ENCODE measurements around the gene BCAM. TPM values are rescaled to one million over a fixed set of nuclear protein-coding genes. Genes with fewer than 3 reads are reported as not detected.

BCAM gene
- total and polyA plus RNA-seq, 10 of the 15 experiments (the other 5 are each of a cell fraction or from before 2014, with no cell fraction given): 0.10 to 0.64 TPM; not detected in 8

DNA sequence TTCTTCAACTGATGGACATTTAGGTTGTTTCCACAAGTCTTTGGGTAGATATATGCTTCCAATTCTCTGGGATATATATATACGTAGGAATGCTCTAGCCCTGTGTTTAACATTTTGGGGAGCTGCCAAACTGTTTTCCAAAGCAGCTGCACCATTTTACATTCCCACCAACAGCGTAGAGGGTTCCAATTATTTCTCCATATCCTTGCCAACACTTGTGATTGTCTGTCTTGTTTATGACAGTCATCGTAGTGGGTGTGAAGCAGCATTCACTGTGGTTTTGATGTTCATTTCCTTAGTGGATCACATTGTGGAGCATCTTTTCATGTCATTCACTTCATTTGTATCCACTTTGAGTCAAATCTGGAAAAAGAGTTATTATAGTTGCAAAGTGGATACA is 35.9 kb upstream of the BCAM start (continued):
- TF ChIP-seq, protein P1, sequence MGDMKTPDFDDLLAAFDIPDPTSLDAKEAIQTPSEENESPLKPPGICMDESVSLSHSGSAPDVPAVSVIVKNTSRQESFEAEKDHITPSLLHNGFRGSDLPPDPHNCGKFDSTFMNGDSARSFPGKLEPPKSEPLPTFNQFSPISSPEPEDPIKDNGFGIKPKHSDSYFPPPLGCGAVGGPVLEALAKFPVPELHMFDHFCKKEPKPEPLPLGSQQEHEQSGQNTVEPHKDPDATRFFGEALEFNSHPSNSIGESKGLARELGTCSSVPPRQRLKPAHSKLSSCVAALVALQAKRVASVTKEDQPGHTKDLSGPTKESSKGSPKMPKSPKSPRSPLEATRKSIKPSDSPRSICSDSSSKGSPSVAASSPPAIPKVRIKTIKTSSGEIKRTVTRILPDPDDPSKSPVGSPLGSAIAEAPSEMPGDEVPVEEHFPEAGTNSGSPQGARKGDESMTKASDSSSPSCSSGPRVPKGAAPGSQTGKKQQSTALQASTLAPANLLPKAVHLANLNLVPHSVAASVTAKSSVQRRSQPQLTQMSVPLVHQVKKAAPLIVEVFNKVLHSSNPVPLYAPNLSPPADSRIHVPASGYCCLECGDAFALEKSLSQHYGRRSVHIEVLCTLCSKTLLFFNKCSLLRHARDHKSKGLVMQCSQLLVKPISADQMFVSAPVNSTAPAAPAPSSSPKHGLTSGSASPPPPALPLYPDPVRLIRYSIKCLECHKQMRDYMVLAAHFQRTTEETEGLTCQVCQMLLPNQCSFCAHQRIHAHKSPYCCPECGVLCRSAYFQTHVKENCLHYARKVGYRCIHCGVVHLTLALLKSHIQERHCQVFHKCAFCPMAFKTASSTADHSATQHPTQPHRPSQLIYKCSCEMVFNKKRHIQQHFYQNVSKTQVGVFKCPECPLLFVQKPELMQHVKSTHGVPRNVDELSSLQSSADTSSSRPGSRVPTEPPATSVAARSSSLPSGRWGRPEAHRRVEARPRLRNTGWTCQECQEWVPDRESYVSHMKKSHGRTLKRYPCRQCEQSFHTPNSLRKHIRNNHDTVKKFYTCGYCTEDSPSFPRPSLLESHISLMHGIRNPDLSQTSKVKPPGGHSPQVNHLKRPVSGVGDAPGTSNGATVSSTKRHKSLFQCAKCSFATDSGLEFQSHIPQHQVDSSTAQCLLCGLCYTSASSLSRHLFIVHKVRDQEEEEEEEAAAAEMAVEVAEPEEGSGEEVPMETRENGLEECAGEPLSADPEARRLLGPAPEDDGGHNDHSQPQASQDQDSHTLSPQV (IDR thresholded peaks at IDR 0.05): no peak
- TF ChIP-seq SREBF1 (IDR thresholded peaks at IDR 0.05; ENCODE audit: low read length) (no peak), NFYB (IDR thresholded peaks at IDR 0.05; ENCODE audit: insufficient read depth, low read depth, low read length) (no peak), HDAC2 (IDR thresholded peaks at IDR 0.05) (no peak), RAD21 (IDR thresholded peaks at IDR 0.05; ENCODE audit: insufficient read depth, low read depth, low read length) (no peak), TBL1XR1 (IDR thresholded peaks at IDR 0.05; ENCODE audit: low read depth, low read length) (no peak), RB1 (IDR thresholded peaks at IDR 0.05; ENCODE audit: borderline replicate concordance) (no peak)

DNA sequence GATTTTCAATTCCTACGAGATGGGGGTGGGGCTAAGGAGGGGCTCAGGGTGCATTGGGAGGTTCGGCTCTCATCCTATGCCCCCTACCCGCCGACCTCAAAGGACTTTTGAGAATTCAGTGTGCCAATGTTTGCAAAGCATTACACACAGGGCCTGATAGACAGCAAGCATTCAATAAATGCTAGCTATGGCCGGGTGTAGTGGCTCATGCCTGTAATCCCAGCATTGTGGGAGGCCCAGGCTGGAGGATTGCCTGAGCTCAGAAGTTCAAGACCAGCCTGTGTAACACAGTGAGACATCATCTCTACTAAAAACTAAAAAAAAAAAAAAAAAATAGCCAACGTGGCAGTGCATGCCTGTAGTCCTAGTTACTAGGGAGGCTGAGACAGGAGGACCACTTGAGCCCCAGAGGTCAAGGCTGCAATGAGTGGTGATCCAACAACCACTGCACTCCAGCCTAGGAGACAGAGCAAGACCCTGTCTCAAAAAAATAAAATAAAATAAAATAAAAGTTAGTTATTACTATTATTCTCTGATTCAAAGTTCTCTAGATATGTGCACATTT is 33.1 kb upstream of the BCAM start:
- Histone ChIP-seq H4K20me1 (ENCODE audit: control insufficient read depth, insufficient read depth) (no peaks in the 10 kb centered on the region), H3K79me2 (ENCODE audit: control insufficient read depth, insufficient read depth, low read length) (no peaks in the 10 kb centered on the region), H3K4me3 (no peak overlapping the region), H3K4me2 (ENCODE audit: control insufficient read depth, insufficient read depth) (no peak overlapping the region), H3K27me3 (replicated peaks in 1 of 2; ENCODE audit: control insufficient read depth in 2 of 2, insufficient read depth in 2 of 2, low read length in 1 of 2) (no peaks in the 10 kb centered on the region), H3K9me3 (replicated peaks; ENCODE audit: control insufficient read depth, insufficient read depth, low read length) (no peaks in the 10 kb centered on the region), H3K9ac (ENCODE audit: control insufficient read depth, insufficient read depth, low read length) (no peak overlapping the region), H3K27ac (ENCODE audit: control insufficient read depth, insufficient read depth) (no peak overlapping the region), H3K36me3 (ENCODE audit: control insufficient read depth in 2 of 2, insufficient read depth in 2 of 2, low read length in 1 of 2) (no peaks in the 10 kb centered on the region), H3K4me1 (ENCODE audit: control insufficient read depth, insufficient read depth, low read length) (no peaks in the 10 kb centered on the region), H2AFZ (ENCODE audit: control insufficient read depth, low read depth, low read length) (no peak overlapping the region)
- ChIA-PET SMC1A (ENCODE audit: uncharacterized antibody, unreplicated experiment) (interaction anchor here (5.8 to 12.0 kb wide), 2 partner anchors 53 to 86 kb away, joined by 72 to 328 read pairs; no protein-coding TSS in a partner anchor), POLR2A (interaction anchor here (1.0 kb wide), 1 partner anchor 50 kb away, joined by 6 read pairs; no protein-coding TSS in a partner anchor), CTCF (interaction anchor here (1.5 to 15.6 kb wide), 4 partner anchors 9 to 119 kb away, joined by 6 to 513 read pairs (median 84); no protein-coding TSS in a partner anchor), RAD21 (ENCODE audit: unreplicated experiment) (no interaction called here)
- FAIRE-seq: no peak
- no peak for ATAC-seq
- DNase-seq (ENCODE audit: low read depth, low spot score): no peak
- 49% methylated on average over 6 of the region's 6 CpGs for WGBS (ENCODE audit: insufficient coverage, insufficient replicate concordance, low lambda C conversion rate, missing lambda C conversion rate)
- TF ChIP-seq ZNF274 (IDR thresholded peaks at IDR 0.05; ENCODE audit: insufficient read depth, insufficient read length) (no peak), CHD4 (IDR thresholded peaks at IDR 0.05) (no peak)
- TF ChIP-seq, protein P2, sequence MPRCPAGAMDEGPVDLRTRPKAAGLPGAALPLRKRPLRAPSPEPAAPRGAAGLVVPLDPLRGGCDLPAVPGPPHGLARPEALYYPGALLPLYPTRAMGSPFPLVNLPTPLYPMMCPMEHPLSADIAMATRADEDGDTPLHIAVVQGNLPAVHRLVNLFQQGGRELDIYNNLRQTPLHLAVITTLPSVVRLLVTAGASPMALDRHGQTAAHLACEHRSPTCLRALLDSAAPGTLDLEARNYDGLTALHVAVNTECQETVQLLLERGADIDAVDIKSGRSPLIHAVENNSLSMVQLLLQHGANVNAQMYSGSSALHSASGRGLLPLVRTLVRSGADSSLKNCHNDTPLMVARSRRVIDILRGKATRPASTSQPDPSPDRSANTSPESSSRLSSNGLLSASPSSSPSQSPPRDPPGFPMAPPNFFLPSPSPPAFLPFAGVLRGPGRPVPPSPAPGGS (IDR thresholded peaks at IDR 0.05; ENCODE audit: borderline replicate concordance, insufficient read depth, low read depth, low read length, poor library complexity, severe bottlenecking): peak; percentile 31
- in situ Hi-C loops (cut with MboI) (no loop called here), intact Hi-C loops (cut with micrococcal nuclease; ENCODE audit: unreplicated experiment) (loop anchor here (10.0 kb wide), 1 partner anchor 121 kb away; no protein-coding TSS in a partner anchor)
- no TSS peak for BruUV-seq (replicated peaks)
